PC-3 (cell line): ENCODE measurements around the gene PGLYRP4. TPM values are rescaled to one million over a fixed set of nuclear protein-coding genes. Genes with fewer than 3 reads are reported as not detected.

Experiments used
- ATAC-seq: fragments of 200-7000 bp; cut with Tn5 transposase; 2 replicates; pipeline ENCODE4 v1.9.1; 2020; ENCODE audit warnings: mild to moderate bottlenecking, moderate library complexity
- BruUV-seq: library from RNA; stranded (reverse); fragments of 400-500 nt; replicated peaks from 2 replicates; lab custom pipeline; 2021; lab: Mats Ljungman, UMichigan
- CTCF ChIA-PET: fragments of 300-600 bp; sonication (Branson Sonifier 250); formaldehyde crosslinking; loops from one replicate; lab custom pipeline; 2022; ENCODE audit warnings: antibody characterized with exemption; lab: Charles Lee
- POLR2A ChIA-PET: fragments of 300-600 bp; sonication (Branson Sonifier 250); formaldehyde crosslinking; loops from one replicate; lab custom pipeline; 2022; ENCODE audit warnings: antibody characterized with exemption; ENCODE audit not compliant: unreplicated experiment; lab: Charles Lee
- DNase-seq: peaks from one replicate; pipeline ENCODE4 v3.0.0-alpha.2; 2015
- H2AFZ ChIP-seq: fragments of 300-600 bp; sonication (generic); 2 replicates; pipeline ENCODE4 v1.6.0; 2016; ENCODE audit warnings: antibody characterized with exemption, low read length
- H3F3A ChIP-seq: fragments of 300-600 bp; sonication (generic); one replicate; pipeline ENCODE4 v1.6.0; 2017; ENCODE audit warnings: antibody characterized with exemption, low read length, control low read depth, mild to moderate bottlenecking; ENCODE audit not compliant: unreplicated experiment
- H3K27ac ChIP-seq: fragments of 300-600 bp; sonication (generic); 2 replicates; pipeline ENCODE4 v1.5.1; 2016; ENCODE audit warnings: mild to moderate bottlenecking, low read length
- H3K27me3 ChIP-seq: fragments of 300-600 bp; sonication (generic); 2 replicates; pipeline ENCODE4 v1.6.1; 2016; ENCODE audit warnings: low read length, mixed read lengths
- H3K36me3 ChIP-seq: fragments of 300-600 bp; sonication (generic); 2 replicates; pipeline ENCODE4 v1.6.1; 2016; ENCODE audit warnings: low read depth, mixed run types, low read length, mixed read lengths
- H3K4me1 ChIP-seq: fragments of 300-600 bp; sonication (generic); 2 replicates; pipeline ENCODE4 v1.5.1; 2016; ENCODE audit warnings: low read length; ENCODE audit not compliant: insufficient read depth
- H3K4me2 ChIP-seq: fragments of 300-600 bp; sonication (generic); 2 replicates; pipeline ENCODE4 v1.6.0; 2016; ENCODE audit warnings: low read length
- H3K4me3 ChIP-seq: fragments of 300-600 bp; sonication (generic); 2 replicates; pipeline ENCODE4 v1.5.1; 2016; ENCODE audit warnings: mild to moderate bottlenecking, low read length, mixed read lengths
- H3K79me2 ChIP-seq: fragments of 300-600 bp; sonication (generic); 2 replicates; pipeline ENCODE4 v1.6.1; 2017; ENCODE audit warnings: low read length, mixed read lengths
- H3K9ac ChIP-seq: fragments of 300-600 bp; sonication (generic); 2 replicates; pipeline ENCODE4 v1.6.0; 2016; ENCODE audit warnings: mild to moderate bottlenecking, low read length
- H3K9me2 ChIP-seq: fragments of 300-600 bp; sonication (generic); replicated peaks from 2 replicates; pipeline ENCODE4 v1.6.1; 2016; ENCODE audit warnings: mixed run types, low read length, mixed read lengths
- H3K9me3 ChIP-seq: fragments of 300-600 bp; sonication (generic); 2 replicates; pipeline ENCODE4 v1.6.1; 2016; ENCODE audit warnings: low read length, mixed read lengths
- H4K20me1 ChIP-seq: fragments of 300-600 bp; sonication (generic); 2 replicates; pipeline ENCODE4 v1.6.1; 2016; ENCODE audit warnings: low read length, mixed read lengths
- EZH2 ChIP-seq: fragments of 300-600 bp; sonication (generic); IDR thresholded peaks from one replicate; pipeline ENCODE4 v1.6.1; 2017; ENCODE audit warnings: antibody characterized with exemption, mild to moderate bottlenecking, low read length; ENCODE audit not compliant: unreplicated experiment
- EZH2phosphoT487 ChIP-seq: fragments of 300-600 bp; sonication (generic); IDR thresholded peaks from 2 replicates; pipeline ENCODE4 v1.6.1; 2018; ENCODE audit warnings: mild to moderate bottlenecking, antibody characterized with exemption, low read length, borderline replicate concordance
- intact Hi-C: fragments of 100-400 bp; cut with micrococcal nuclease; formaldehyde crosslinking; loops from 2 replicates; pipeline ENCODE4 v1.9.0; 2023
- total RNA-seq: library from RNA; depleted of rRNA; stranded (reverse); fragments of >200 nt; gene quantifications from 2 replicates; pipeline ENCODE4 v1.2.3, GENCODE V29; 2014
- TF ChIP-seq, protein P1 (sequence below): fragments of 300-600 bp; sonication (generic); conservative IDR thresholded peaks from 2 replicates; pipeline ENCODE4 v1.5.1; 2017; ENCODE audit warnings: antibody characterized with exemption, low read depth, mild to moderate bottlenecking, low read length

PGLYRP4 gene
- total RNA-seq, 1 experiment from 2014 or later, result not detected

DNA sequence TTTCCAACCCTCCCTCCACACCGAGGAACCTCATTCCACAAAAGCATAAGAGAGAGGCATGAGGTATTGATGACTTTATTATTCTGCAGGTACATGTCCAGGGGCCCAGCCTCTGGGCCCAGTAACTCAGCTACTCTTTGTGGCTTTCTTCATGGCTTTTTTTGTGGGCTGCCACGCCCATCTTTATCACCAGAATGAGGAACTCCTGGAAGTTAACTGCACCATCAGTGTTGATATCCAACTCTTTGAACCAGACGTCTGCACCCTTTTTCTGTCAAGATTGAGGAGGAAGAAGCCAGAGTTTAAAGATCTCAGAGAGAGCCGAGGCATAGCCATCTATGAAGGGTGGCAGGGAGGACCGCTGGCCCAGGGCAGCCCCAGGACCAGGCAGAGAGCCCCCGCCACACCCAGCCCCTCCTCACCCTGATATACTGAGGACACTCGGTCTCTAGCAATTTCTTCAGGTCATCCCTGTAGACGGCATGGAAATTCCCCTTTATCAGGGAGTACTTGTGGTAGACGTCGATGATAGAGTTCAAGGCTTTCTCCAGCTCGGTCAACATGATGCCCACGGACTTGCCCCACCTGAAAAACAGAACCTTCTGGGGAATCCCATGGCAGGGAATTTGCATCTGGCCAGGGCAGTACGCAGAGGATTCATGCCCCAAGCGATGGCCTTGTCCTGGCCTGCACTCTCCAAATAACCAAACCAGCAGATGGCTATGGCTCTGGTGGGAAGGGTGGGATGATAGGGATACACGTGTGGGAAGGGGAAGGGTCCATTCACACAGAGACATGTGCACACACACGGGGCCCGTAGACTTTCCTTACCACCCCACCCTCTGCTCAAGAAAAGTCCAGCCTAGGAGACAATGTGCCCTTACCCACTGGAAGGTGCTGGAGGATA, 41.6 kb upstream of the PGLYRP4 start:
- Histone ChIP-seq H3K9me2 (no peaks in the 10 kb centered on the region), H4K20me1 (no peaks in the 10 kb centered on the region), H3K36me3 (no peaks in the 10 kb centered on the region), H3K4me3 (no peak overlapping the region), H3K79me2 (no peaks in the 10 kb centered on the region), H3K4me1 (peaks cover 24% of the 10 kb centered on the region), H3K4me2 (no peak overlapping the region), H3K9me3 (no peaks in the 10 kb centered on the region), H2AFZ (no peak overlapping the region), H3F3A (no peaks in the 10 kb centered on the region), H3K9ac (no peak overlapping the region), H3K27me3 (peaks cover 16% of the 10 kb centered on the region; the same call in 1 of the 2 replicates), H3K27ac (no peak overlapping the region)
- TF ChIP-seq EZH2 (no peak), EZH2phosphoT487 (no peak)
- TF ChIP-seq, protein P1, sequence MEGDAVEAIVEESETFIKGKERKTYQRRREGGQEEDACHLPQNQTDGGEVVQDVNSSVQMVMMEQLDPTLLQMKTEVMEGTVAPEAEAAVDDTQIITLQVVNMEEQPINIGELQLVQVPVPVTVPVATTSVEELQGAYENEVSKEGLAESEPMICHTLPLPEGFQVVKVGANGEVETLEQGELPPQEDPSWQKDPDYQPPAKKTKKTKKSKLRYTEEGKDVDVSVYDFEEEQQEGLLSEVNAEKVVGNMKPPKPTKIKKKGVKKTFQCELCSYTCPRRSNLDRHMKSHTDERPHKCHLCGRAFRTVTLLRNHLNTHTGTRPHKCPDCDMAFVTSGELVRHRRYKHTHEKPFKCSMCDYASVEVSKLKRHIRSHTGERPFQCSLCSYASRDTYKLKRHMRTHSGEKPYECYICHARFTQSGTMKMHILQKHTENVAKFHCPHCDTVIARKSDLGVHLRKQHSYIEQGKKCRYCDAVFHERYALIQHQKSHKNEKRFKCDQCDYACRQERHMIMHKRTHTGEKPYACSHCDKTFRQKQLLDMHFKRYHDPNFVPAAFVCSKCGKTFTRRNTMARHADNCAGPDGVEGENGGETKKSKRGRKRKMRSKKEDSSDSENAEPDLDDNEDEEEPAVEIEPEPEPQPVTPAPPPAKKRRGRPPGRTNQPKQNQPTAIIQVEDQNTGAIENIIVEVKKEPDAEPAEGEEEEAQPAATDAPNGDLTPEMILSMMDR, result no peak
- DNase-seq (no peak), ATAC-seq (no peak)
- CTCF ChIA-PET, result no interaction called here
- POLR2A ChIA-PET, result no interaction called here
- no TSS peak for BruUV-seq
- intact Hi-C loops, result no loop called here

DNA sequence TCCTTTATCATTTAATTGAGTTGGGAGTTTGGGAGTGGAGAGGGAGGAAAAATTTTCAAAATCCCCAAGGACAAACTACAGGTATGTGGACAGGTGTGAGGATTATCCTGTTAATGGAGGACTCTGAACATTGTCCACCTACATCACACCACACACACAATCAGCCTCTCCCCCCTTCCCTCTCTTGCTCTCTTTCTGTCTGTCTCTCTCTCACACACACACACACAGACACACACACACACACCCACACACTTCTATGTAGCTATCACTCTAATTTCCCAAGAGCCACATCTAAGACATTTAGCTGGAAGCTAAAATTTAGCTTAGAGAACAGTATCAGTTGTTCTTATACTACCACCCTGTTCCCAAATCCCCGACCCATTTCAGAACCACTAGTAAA, 40.8 kb upstream of the PGLYRP4 start:
- Histone ChIP-seq H3K27me3 (peaks cover 16% of the 10 kb centered on the region; the same call in 1 of the 2 replicates), H3K79me2 (no peaks in the 10 kb centered on the region), H3K9ac (no peak overlapping the region), H3K4me1 (peaks cover 19% of the 10 kb centered on the region), H3F3A (no peaks in the 10 kb centered on the region), H3K4me3 (no peak overlapping the region), H2AFZ (no peak overlapping the region), H3K36me3 (no peaks in the 10 kb centered on the region), H3K9me3 (no peaks in the 10 kb centered on the region), H3K9me2 (no peaks in the 10 kb centered on the region), H4K20me1 (no peaks in the 10 kb centered on the region), H3K4me2 (no peak overlapping the region), H3K27ac (no peak overlapping the region)
- ChIA-PET CTCF (no interaction called here), POLR2A (no interaction called here)
- intact Hi-C loops, result no loop called here
- DNase-seq, result no peak
- no peak for TF ChIP-seq EZH2phosphoT487
- no peak for TF ChIP-seq EZH2
- TF ChIP-seq, protein P1, result no peak
- no peak for ATAC-seq
- no TSS peak for BruUV-seq

GRCh38 chr1:153387785-153388184, 39.1 kb upstream of the PGLYRP4 start:
- ChIA-PET POLR2A (no interaction called here), CTCF (no interaction called here)
- DNase-seq, result no peak
- H3K9ac ChIP-seq, result no peak overlapping the region
- no peaks in the 10 kb centered on the region for H3K36me3 ChIP-seq
- intact Hi-C loops, result no loop called here
- no peak overlapping the region for H3K4me2 ChIP-seq
- no peak overlapping the region for H3K4me3 ChIP-seq
- BruUV-seq, result no TSS peak
- H3K9me2 ChIP-seq, result no peaks in the 10 kb centered on the region
- peaks cover 15% of the 10 kb centered on the region for H3K4me1 ChIP-seq
- no peaks in the 10 kb centered on the region for H3F3A ChIP-seq
- H2AFZ ChIP-seq, result no peak overlapping the region
- H3K9me3 ChIP-seq, result no peaks in the 10 kb centered on the region
- no peaks in the 10 kb centered on the region for H3K79me2 ChIP-seq
- H3K27me3 ChIP-seq, result peaks cover 16% of the 10 kb centered on the region; the same call in 1 of the 2 replicates
- TF ChIP-seq, protein P1, result no peak
- TF ChIP-seq EZH2phosphoT487 (no peak), EZH2 (no peak)
- ATAC-seq, result no peak
- H4K20me1 ChIP-seq, result no peaks in the 10 kb centered on the region
- no peak overlapping the region for H3K27ac ChIP-seq
